ENCODE measurements around the gene CNKSR2.

DNA sequence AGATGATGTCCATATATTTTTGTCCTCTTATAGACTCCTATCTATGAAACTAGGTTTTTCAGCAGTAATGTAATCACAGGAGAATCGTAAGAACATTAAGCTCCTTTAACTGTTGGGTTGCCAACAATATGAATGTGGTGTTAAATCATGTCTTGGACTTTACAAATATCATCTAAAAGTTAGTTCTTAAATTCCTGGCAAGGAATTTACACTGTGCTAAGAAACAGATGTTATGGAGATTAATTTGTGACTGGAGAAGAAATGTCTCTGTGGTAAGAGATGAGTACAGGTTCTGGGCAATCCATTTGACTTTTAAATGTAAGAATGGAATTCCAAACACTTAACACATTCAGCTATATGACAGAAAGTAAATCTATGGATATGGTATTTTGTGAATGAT is 34.6 kb downstream of the CNKSR2 start:
- TF ChIP-seq, protein P1, sequence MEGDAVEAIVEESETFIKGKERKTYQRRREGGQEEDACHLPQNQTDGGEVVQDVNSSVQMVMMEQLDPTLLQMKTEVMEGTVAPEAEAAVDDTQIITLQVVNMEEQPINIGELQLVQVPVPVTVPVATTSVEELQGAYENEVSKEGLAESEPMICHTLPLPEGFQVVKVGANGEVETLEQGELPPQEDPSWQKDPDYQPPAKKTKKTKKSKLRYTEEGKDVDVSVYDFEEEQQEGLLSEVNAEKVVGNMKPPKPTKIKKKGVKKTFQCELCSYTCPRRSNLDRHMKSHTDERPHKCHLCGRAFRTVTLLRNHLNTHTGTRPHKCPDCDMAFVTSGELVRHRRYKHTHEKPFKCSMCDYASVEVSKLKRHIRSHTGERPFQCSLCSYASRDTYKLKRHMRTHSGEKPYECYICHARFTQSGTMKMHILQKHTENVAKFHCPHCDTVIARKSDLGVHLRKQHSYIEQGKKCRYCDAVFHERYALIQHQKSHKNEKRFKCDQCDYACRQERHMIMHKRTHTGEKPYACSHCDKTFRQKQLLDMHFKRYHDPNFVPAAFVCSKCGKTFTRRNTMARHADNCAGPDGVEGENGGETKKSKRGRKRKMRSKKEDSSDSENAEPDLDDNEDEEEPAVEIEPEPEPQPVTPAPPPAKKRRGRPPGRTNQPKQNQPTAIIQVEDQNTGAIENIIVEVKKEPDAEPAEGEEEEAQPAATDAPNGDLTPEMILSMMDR (IDR thresholded peaks at IDR 0.05; ENCODE audit: low read depth, low read length): no peak
- no peak for TF ChIP-seq POLR2A (IDR thresholded peaks at IDR 0.05; ENCODE audit: extremely low read depth, insufficient read length)
